Calu3 (cell line): ENCODE data around the gene MRPL53. TPM values are rescaled to one million over a fixed set of nuclear protein-coding genes. Genes with fewer than 3 reads are reported as not detected.

Experiments
- BruUV-seq: library from RNA; stranded (reverse); fragments of 400-500 nt; replicated peaks from 2 replicates; lab custom pipeline; 2021; lab: Mats Ljungman, UMichigan
- CTCF ChIA-PET: fragments of 300-600 bp; sonication (Branson Sonifier 250); formaldehyde crosslinking; loops from one replicate; lab custom pipeline; 2022; ENCODE audit warnings: antibody characterized with exemption; lab: Charles Lee
- DNase-seq: peaks from one replicate; pipeline ENCODE4 v3.0.0; 2022
- H3K27ac Mint-ChIP-seq: one replicate; pipeline ENCODE4 v1.8.0; 2022; ENCODE audit warnings: mixed read lengths; ENCODE audit not compliant: unreplicated experiment
- H3K27me3 Mint-ChIP-seq: one replicate; pipeline ENCODE4 v1.8.0; 2022; ENCODE audit warnings: mixed read lengths; ENCODE audit not compliant: unreplicated experiment
- H3K36me3 Mint-ChIP-seq: one replicate; pipeline ENCODE4 v1.8.0; 2022; ENCODE audit warnings: mild to moderate bottlenecking, moderate library complexity, mixed read lengths; ENCODE audit not compliant: insufficient read depth, unreplicated experiment
- H3K4me1 Mint-ChIP-seq: one replicate; pipeline ENCODE4 v1.8.0; 2022; ENCODE audit warnings: mild to moderate bottlenecking, low read depth, mixed read lengths; ENCODE audit not compliant: unreplicated experiment
- H3K4me3 Mint-ChIP-seq: one replicate; pipeline ENCODE4 v1.8.0; 2022; ENCODE audit warnings: mild to moderate bottlenecking, low read depth, moderate library complexity, mixed read lengths; ENCODE audit not compliant: unreplicated experiment
- H3K9me3 Mint-ChIP-seq: one replicate; pipeline ENCODE4 v1.8.0; 2022; ENCODE audit warnings: low read depth, mixed read lengths; ENCODE audit not compliant: unreplicated experiment
- CTCF ChIP-seq: fragments of 200-600 bp; IDR thresholded peaks from one replicate; pipeline ENCODE4 v1.8.0; 2022; ENCODE audit warnings: antibody characterized with exemption; ENCODE audit not compliant: unreplicated experiment
- intact Hi-C: fragments of 100-400 bp; cut with micrococcal nuclease; formaldehyde crosslinking; loops from one replicate; pipeline ENCODE4 v1.10.0; 2022; ENCODE audit not compliant: unreplicated experiment
- total RNA-seq: library from RNA; stranded (reverse); gene quantifications from 2 replicates; pipeline ENCODE4 v1.2.3, GENCODE V29; 2022

The MRPL53 gene
- total RNA-seq, 1 experiment from 2014 or later: 83.7 TPM

- Mint-ChIP-seq H3K4me1 (peaks cover 17% of the 10 kb centered on the region), H3K36me3 (peaks cover 70% of the 10 kb centered on the region), H3K9me3 (no peaks in the 10 kb centered on the region), H3K4me3 (no peak overlapping the region), H3K27me3 (no peaks in the 10 kb centered on the region), H3K27ac (no peak overlapping the region)
- no peak for TF ChIP-seq CTCF
- no TSS peak for BruUV-seq
- no peak for DNase-seq
- intact Hi-C loops: no loop called here
- CTCF ChIA-PET: no interaction called here
Observed at GRCh38 chr2:74427551-74427950, 44.9 kb downstream of the MRPL53 start.

- H3K4me3 Mint-ChIP-seq: no peak overlapping the region
Observed at GRCh38 chr2:74426181-74426758, 46.2 kb downstream of the MRPL53 start.

GRCh38 chr2:74425523-74425922, 47.0 kb downstream of the MRPL53 start:
- BruUV-seq: TSS peak; percentile 30
- intact Hi-C loops: no loop called here

More at GRCh38 chr2:74426181-74426758, 46.2 kb downstream of the MRPL53 start:
- Mint-ChIP-seq H3K9me3 (no peaks in the 10 kb centered on the region), H3K4me1 (peaks cover 26% of the 10 kb centered on the region), H3K27ac (no peak overlapping the region), H3K36me3 (peaks cover 75% of the 10 kb centered on the region), H3K27me3 (no peaks in the 10 kb centered on the region)
- CTCF ChIA-PET: no interaction called here
- intact Hi-C loops: no loop called here
- no peak for DNase-seq
- TF ChIP-seq CTCF: no peak
- no TSS peak for BruUV-seq

GRCh38 chr2:74424995-74425406, 47.5 kb downstream of the MRPL53 start:
- CTCF ChIA-PET: no interaction called here
- TF ChIP-seq CTCF: no peak
- intact Hi-C loops: no loop called here
- H3K27me3 Mint-ChIP-seq: no peaks in the 10 kb centered on the region
- no peak for DNase-seq
- peaks cover 34% of the 10 kb centered on the region for H3K4me1 Mint-ChIP-seq
- H3K9me3 Mint-ChIP-seq: no peaks in the 10 kb centered on the region
- H3K4me3 Mint-ChIP-seq: no peak overlapping the region
- peaks cover 74% of the 10 kb centered on the region for H3K36me3 Mint-ChIP-seq
- H3K27ac Mint-ChIP-seq: peak overlapping the region; percentile 84
- no TSS peak for BruUV-seq

More at GRCh38 chr2:74425523-74425922, 47.0 kb downstream of the MRPL53 start:
- Mint-ChIP-seq H3K27me3 (no peaks in the 10 kb centered on the region), H3K4me1 (peaks cover 29% of the 10 kb centered on the region), H3K4me3 (no peak overlapping the region), H3K36me3 (peaks cover 76% of the 10 kb centered on the region), H3K9me3 (no peaks in the 10 kb centered on the region), H3K27ac (peak overlapping the region; percentile 84)
- DNase-seq: no peak
- no peak for TF ChIP-seq CTCF
- CTCF ChIA-PET: no interaction called here
